ENCODE data around the gene CRHR1. TPM values are rescaled to one million over a fixed set of nuclear protein-coding genes. Genes with fewer than 3 reads are reported as not detected.

Gene CRHR1
- total and polyA plus RNA-seq, 4 donors: not detected

- no peak overlapping the region for H3K4me3 ChIP-seq (ENCODE audit: low read length in 2 of 2)
- intact Hi-C loops (cut with DNase I): no loop called here
- 53% methylated on average over 11 of the region's 11 CpGs for WGBS, 2 donors
- H3K27me3 ChIP-seq (ENCODE audit: control insufficient read depth in 1 of 2, insufficient read depth in 2 of 2, low read length in 1 of 2): no peaks in the 10 kb centered on the region
- no peaks in the 10 kb centered on the region for H3K36me3 ChIP-seq (ENCODE audit: control insufficient read depth in 1 of 2, insufficient read depth in 2 of 2, low read length in 1 of 2)
- H3K4me1 ChIP-seq (ENCODE audit: control insufficient read depth in 1 of 2, insufficient read depth in 2 of 2, low read length in 2 of 2): no peaks in the 10 kb centered on the region
- DNase-seq (no peak), ATAC-seq (ENCODE audit: low FRiP score) (no peak)
- no peak overlapping the region for H3K27ac ChIP-seq (ENCODE audit: low read depth in 1 of 2, low read length in 2 of 2)
- no peaks in the 10 kb centered on the region for H3K9me3 ChIP-seq (ENCODE audit: control insufficient read depth, low read length)
These were observed 38.3 kb upstream of the CRHR1 start for GRCh38 chr17:45745601-45746494.

DNA sequence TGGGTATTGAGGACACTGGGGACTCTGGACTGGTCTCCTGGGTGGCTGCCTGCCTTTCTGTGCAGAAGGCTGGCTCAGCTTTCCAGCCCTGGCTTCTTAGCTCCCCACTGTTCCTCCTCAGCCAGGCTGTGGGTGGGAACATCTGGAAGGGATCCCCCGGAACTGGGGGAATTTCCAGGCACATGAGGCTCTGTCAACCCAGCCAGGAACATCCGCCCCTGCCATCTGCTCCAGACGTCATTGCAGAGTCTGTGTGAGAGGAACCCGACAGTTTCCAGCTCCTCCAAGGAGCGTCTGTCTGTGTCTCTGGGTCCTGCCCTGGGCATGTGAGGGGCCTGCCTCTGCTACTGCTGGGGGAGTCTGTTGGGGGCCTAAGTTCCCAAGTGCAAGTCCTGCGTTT is 36.2 kb upstream of the CRHR1 start:
- no peak overlapping the region for H3K4me3 ChIP-seq (ENCODE audit: low read length in 2 of 2)
- H3K4me1 ChIP-seq (ENCODE audit: control insufficient read depth in 1 of 2, insufficient read depth in 2 of 2, low read length in 2 of 2): no peaks in the 10 kb centered on the region
- H3K27me3 ChIP-seq (ENCODE audit: control insufficient read depth in 1 of 2, insufficient read depth in 2 of 2, low read length in 1 of 2): no peaks in the 10 kb centered on the region
- 35 to 41% methylated on average over 6 of the region's 6 CpGs for WGBS, 2 donors
- DNase-seq: no peak
- no peak for ATAC-seq (ENCODE audit: low FRiP score)
- no peaks in the 10 kb centered on the region for H3K9me3 ChIP-seq (ENCODE audit: control insufficient read depth, low read length)
- H3K36me3 ChIP-seq (ENCODE audit: control insufficient read depth in 1 of 2, insufficient read depth in 2 of 2, low read length in 1 of 2): no peaks in the 10 kb centered on the region
- no peak overlapping the region for H3K27ac ChIP-seq (ENCODE audit: low read depth in 1 of 2, low read length in 2 of 2)
- intact Hi-C loops (cut with DNase I): no loop called here

- Histone ChIP-seq H3K36me3 (ENCODE audit: control insufficient read depth in 1 of 2, insufficient read depth in 2 of 2, low read length in 1 of 2) (no peaks in the 10 kb centered on the region), H3K27me3 (ENCODE audit: control insufficient read depth in 1 of 2, insufficient read depth in 2 of 2, low read length in 1 of 2) (no peaks in the 10 kb centered on the region), H3K27ac (ENCODE audit: low read depth in 1 of 2, low read length in 2 of 2) (no peak overlapping the region), H3K9me3 (ENCODE audit: control insufficient read depth, low read length) (no peaks in the 10 kb centered on the region), H3K4me3 (ENCODE audit: low read length in 2 of 2) (no peak overlapping the region), H3K4me1 (ENCODE audit: control insufficient read depth in 1 of 2, insufficient read depth in 2 of 2, low read length in 2 of 2) (no peaks in the 10 kb centered on the region)
- ATAC-seq (ENCODE audit: low FRiP score) (no peak), DNase-seq (no peak)
- intact Hi-C loops (cut with DNase I): no loop called here
- 50 to 55% methylated on average over 11 of the region's 11 CpGs for WGBS, 2 donors
These were observed 35.3 kb upstream of the CRHR1 start for GRCh38 chr17:45748731-45749310.

DNA sequence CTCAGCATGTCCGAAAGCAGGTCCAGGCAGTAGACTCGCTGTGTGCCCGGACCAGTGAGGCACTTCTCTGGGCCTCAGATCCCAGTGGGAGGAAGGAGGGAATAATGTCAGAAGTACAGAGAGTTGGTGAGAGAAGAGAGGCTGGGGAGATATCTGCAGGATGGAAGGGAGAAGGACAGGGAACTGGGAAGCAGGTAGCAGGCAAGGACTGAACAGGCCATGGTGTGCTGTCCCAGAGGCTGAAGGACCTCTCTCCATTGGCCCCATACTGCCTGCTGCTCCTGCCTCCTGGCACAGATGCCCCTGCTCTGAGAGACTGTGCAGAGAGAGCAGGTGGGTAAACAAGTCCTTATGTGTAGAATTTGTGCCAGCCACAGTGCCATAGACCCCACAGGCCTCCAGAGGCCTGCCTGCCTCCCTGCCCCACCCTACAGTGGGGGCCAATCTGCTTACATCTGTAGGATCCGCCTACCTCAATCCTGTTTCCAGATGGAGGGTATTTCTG is 34.2 kb upstream of the CRHR1 start:
- ATAC-seq (ENCODE audit: low FRiP score) (no peak), DNase-seq (no peak)
- Histone ChIP-seq H3K9me3 (ENCODE audit: control insufficient read depth, low read length) (no peaks in the 10 kb centered on the region), H3K27me3 (ENCODE audit: control insufficient read depth in 1 of 2, insufficient read depth in 2 of 2, low read length in 1 of 2) (no peaks in the 10 kb centered on the region), H3K4me1 (ENCODE audit: control insufficient read depth in 1 of 2, insufficient read depth in 2 of 2, low read length in 2 of 2) (no peaks in the 10 kb centered on the region), H3K36me3 (ENCODE audit: control insufficient read depth in 1 of 2, insufficient read depth in 2 of 2, low read length in 1 of 2) (no peaks in the 10 kb centered on the region), H3K27ac (ENCODE audit: low read depth in 1 of 2, low read length in 2 of 2) (no peak overlapping the region), H3K4me3 (ENCODE audit: low read length in 2 of 2) (no peak overlapping the region)
- 88 to 93% methylated on average over 4 of the region's 4 CpGs for WGBS, 2 donors
- intact Hi-C loops (cut with DNase I): no loop called here

- intact Hi-C loops (cut with DNase I): no loop called here
- ATAC-seq (ENCODE audit: low FRiP score): no peak
These were observed 33.2 kb upstream of the CRHR1 start for GRCh38 chr17:45750779-45751440.

GRCh38 chr17:45751466-45751865 is 32.7 kb upstream of the CRHR1 start:
- Histone ChIP-seq H3K27me3 (ENCODE audit: control insufficient read depth in 1 of 2, insufficient read depth in 2 of 2, low read length in 1 of 2) (no peaks in the 10 kb centered on the region), H3K4me3 (ENCODE audit: low read length in 2 of 2) (no peak overlapping the region), H3K36me3 (ENCODE audit: control insufficient read depth in 1 of 2, insufficient read depth in 2 of 2, low read length in 1 of 2) (no peaks in the 10 kb centered on the region), H3K27ac (ENCODE audit: low read depth in 1 of 2, low read length in 2 of 2) (no peak overlapping the region), H3K9me3 (ENCODE audit: control insufficient read depth, low read length) (no peaks in the 10 kb centered on the region), H3K4me1 (ENCODE audit: control insufficient read depth in 1 of 2, insufficient read depth in 2 of 2, low read length in 2 of 2) (no peaks in the 10 kb centered on the region)
- WGBS, 2 donors: 64 to 72% methylated on average over 10 of the region's 10 CpGs
- intact Hi-C loops (cut with DNase I): no loop called here
- ATAC-seq (ENCODE audit: low FRiP score) (no peak), DNase-seq (no peak)

More at GRCh38 chr17:45750779-45751440, 33.2 kb upstream of the CRHR1 start:
- Histone ChIP-seq H3K36me3 (ENCODE audit: control insufficient read depth in 1 of 2, insufficient read depth in 2 of 2, low read length in 1 of 2) (no peaks in the 10 kb centered on the region), H3K27me3 (ENCODE audit: control insufficient read depth in 1 of 2, insufficient read depth in 2 of 2, low read length in 1 of 2) (no peaks in the 10 kb centered on the region), H3K4me3 (ENCODE audit: low read length in 2 of 2) (no peak overlapping the region), H3K9me3 (ENCODE audit: control insufficient read depth, low read length) (no peaks in the 10 kb centered on the region), H3K4me1 (ENCODE audit: control insufficient read depth in 1 of 2, insufficient read depth in 2 of 2, low read length in 2 of 2) (no peaks in the 10 kb centered on the region), H3K27ac (ENCODE audit: low read depth in 1 of 2, low read length in 2 of 2) (no peak overlapping the region)
- WGBS, 2 donors: 77 to 87% methylated on average over 15 of the region's 15 CpGs
- no peak for DNase-seq

GRCh38 chr17:45752246-45752645 is 31.9 kb upstream of the CRHR1 start:
- intact Hi-C loops (cut with DNase I): no loop called here
- 81 to 82% methylated on average over 9 of the region's 9 CpGs for WGBS, 2 donors

DNA sequence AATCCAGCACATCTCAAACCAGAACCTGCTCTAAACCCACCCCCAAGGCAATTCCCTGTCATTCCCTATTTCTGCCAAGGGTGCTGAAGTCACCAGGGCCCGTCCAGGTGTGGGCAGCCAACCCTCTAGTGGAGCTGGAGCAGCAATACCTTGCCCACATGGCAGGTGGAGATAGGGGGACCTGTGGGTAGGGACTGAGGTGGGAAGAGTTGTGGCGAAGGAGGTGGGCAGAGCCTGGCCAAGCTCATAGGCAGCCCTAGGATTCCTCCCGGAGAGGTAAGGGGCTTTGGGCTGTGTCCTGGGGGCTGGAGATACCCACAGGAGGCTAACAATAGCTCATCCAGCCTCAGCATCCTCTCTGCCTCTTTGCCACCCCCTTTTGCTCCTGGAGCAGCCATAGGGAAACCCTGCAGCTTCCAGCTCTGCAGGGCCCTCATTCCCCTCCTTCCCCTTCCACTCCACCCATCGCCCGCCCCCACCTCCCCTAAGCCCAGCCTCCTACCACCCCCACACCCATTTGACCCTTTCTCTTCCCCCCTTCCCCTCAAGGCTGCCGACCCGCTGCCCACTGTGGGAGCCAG is 30.4 kb upstream of the CRHR1 start:
- DNase-seq (no peak), ATAC-seq (ENCODE audit: low FRiP score) (no peak)
- intact Hi-C loops (cut with DNase I): no loop called here
- Histone ChIP-seq H3K4me3 (ENCODE audit: low read length in 2 of 2) (no peak overlapping the region), H3K4me1 (ENCODE audit: control insufficient read depth in 1 of 2, insufficient read depth in 2 of 2, low read length in 2 of 2) (no peaks in the 10 kb centered on the region), H3K9me3 (ENCODE audit: control insufficient read depth, low read length) (no peaks in the 10 kb centered on the region), H3K27ac (ENCODE audit: low read depth in 1 of 2, low read length in 2 of 2) (no peak overlapping the region), H3K27me3 (ENCODE audit: control insufficient read depth in 1 of 2, insufficient read depth in 2 of 2, low read length in 1 of 2) (no peaks in the 10 kb centered on the region), H3K36me3 (ENCODE audit: control insufficient read depth in 1 of 2, insufficient read depth in 2 of 2, low read length in 1 of 2) (no peaks in the 10 kb centered on the region)
- WGBS, 2 donors: 57 to 59% methylated on average over 7 of the region's 7 CpGs

More at GRCh38 chr17:45752246-45752645, 31.9 kb upstream of the CRHR1 start:
- Histone ChIP-seq H3K36me3 (ENCODE audit: control insufficient read depth in 1 of 2, insufficient read depth in 2 of 2, low read length in 1 of 2) (no peaks in the 10 kb centered on the region), H3K9me3 (ENCODE audit: control insufficient read depth, low read length) (no peaks in the 10 kb centered on the region), H3K4me1 (ENCODE audit: control insufficient read depth in 1 of 2, insufficient read depth in 2 of 2, low read length in 2 of 2) (no peaks in the 10 kb centered on the region), H3K27me3 (ENCODE audit: control insufficient read depth in 1 of 2, insufficient read depth in 2 of 2, low read length in 1 of 2) (no peaks in the 10 kb centered on the region), H3K4me3 (ENCODE audit: low read length in 2 of 2) (no peak overlapping the region), H3K27ac (ENCODE audit: low read depth in 1 of 2, low read length in 2 of 2) (no peak overlapping the region)
- no peak for DNase-seq
- no peak for ATAC-seq (ENCODE audit: low FRiP score)

All from aorta (tissue), 5 donors.